ENCODE results near the gene ADGRG6.

GRCh38 chr6:142329486-142330113 is 27.8 kb downstream of the ADGRG6 start:
- no peak for TF ChIP-seq POLR2A (IDR thresholded peaks at IDR 0.05)
- TF ChIP-seq CTCF (IDR thresholded peaks at IDR 0.05) = no peak

Data from ovary (tissue), 3 donors.